Jurkat, Clone E6-1 (cell line): Measurements from ENCODE around the gene DTHD1.

ENCODE experiments used
- DNase-seq: peaks from one replicate; pipeline ENCODE4 v3.0.0-alpha.2; 2011; ENCODE audit warnings: low read depth, low spot score
- H3K4me3 ChIP-seq: 2 replicates; pipeline ENCODE4 v1.5.1; 2011; ENCODE audit warnings: mild to moderate bottlenecking, low read length, control low read depth, moderate library complexity

DTHD1 gene

GRCh38 chr4:36267486-36268268, 13.7 kb upstream of the DTHD1 start:
- no peak for DNase-seq
- no peak overlapping the region for H3K4me3 ChIP-seq

DNA sequence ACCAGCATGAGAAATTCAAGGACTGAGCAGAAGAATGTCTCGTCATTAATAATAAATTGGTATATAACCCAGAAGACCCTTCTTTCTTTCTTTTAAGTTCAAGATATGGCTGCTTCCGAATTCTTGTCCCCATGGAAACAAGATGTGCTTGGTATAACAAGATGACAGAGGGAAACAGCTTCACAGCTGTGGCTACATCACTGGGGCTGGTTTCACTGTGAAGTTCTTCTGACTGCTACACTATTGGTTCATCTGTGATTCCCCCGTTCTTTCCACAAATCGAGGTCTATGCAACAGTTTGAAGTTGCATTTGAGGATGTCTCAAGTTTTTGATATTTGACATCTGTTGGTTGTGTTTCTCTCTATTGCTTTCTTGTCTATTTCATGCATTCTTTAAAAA, 12.3 kb upstream of the DTHD1 start:
- peak; percentile 58 for DNase-seq
- H3K4me3 ChIP-seq: no peak overlapping the region

DNA sequence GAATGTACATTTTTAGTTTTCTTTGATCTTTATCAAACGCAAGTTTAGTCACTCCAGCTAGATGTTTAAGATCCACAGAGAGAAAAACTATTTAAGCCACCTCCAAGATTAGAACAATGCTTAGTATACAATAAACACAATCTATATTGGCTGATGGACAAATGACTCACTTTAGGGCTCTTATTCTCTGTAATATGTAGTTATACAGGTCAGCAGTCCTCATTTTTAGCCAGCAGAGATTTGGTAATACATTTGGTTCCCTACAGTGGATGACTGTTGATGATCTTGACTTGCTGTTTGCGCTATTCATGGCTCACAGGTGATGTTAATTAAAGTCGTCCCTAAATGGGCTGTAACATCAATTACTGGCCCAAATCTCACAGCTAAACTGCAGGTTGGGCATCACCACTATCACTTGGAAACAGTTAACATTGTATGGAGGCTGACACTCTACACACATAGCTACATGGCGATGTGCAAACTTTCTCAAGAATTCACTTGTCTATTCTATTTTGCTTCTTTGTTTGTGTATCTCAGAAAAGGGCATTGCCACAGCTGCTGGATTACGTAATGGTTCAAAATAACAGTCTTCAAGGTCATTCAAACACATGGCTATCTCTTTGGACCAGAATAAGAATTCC, 11.8 kb upstream of the DTHD1 start:
- DNase-seq: no peak
- H3K4me3 ChIP-seq: no peak overlapping the region

DNA sequence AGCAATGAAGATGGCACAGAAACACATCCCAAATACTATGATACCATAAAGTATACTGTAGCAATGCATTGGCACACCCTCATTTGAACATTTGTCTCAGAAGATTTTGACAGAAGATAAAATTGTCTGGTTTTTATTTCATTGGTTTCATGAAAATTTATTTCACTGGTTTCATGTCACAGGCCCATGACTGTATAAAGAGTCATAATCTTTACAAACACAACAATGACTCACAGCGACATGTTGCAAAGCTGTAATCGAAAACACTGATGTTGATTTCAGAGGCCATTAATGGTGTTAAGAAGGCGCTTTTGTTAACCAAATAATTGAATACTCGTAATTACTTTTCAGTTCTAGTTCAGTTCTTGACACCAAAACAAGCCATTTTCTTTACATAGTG, 8.1 kb upstream of the DTHD1 start:
- no peak for DNase-seq
- H3K4me3 ChIP-seq: no peak overlapping the region

DNA sequence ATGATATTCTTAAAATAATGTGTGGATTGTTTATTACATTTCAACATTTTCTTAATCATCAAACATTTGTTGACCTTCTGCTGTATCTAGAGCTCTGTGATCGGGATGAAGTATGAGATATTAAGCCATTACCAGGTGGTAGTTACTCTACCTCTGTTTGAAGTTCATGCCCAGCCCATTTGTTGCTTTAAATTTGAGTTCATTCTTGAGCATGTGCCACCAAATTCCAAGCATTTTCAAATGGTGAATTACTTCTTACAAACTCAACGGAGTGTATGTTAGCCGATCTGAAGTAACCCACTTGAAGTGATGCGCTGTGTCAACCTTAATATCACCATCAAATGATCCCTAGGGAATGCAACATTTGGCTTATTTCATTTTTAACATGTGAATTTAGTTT, 7.3 kb upstream of the DTHD1 start:
- no peak overlapping the region for H3K4me3 ChIP-seq
- no peak for DNase-seq

DNA sequence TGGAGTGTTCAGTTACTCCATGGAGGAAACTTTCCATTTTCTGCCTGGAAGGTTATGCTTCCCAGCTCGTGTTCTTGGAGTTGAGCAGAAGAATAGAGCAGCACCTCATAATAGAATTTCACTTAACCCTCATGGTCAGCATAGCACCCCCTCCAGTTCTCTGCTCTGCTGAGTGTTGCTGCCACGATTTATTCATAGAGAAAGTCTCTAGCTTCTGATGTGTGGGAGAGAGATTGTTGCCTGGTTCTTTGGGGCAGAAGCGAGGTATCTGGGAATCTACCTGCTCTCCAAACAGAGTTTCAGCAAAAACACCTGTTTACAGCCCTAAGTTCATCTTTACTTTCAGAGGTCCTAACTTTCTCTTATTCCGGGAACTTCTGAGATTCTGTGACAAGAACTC, 3.9 kb upstream of the DTHD1 start:
- no peak overlapping the region for H3K4me3 ChIP-seq
- DNase-seq: no peak

GRCh38 chr4:36278789-36279188, 2.6 kb upstream of the DTHD1 start:
- no peak overlapping the region for H3K4me3 ChIP-seq
- DNase-seq: no peak

DNA sequence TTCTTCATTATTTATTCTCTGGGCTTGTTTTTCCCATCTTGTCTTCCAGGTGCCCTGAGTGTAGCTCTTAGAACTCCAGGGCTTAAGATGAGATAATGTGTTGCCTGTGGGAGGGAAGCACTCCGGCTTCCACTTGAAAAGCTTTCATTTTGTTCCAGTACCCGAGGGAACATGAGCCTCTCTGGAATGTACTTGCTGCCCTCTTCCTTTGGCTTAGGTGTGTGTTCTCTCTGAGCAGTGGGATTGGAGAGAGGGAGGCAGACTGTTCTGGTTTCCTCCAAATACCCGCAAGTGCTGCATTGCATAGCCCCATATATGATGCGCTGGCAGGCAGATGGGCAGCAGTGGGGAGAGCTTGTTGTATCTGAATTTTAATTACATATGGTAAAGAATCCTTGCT, 861 bp upstream of the DTHD1 start:
- peak; percentile 76 for DNase-seq
- H3K4me3 ChIP-seq: no peak overlapping the region

DNA sequence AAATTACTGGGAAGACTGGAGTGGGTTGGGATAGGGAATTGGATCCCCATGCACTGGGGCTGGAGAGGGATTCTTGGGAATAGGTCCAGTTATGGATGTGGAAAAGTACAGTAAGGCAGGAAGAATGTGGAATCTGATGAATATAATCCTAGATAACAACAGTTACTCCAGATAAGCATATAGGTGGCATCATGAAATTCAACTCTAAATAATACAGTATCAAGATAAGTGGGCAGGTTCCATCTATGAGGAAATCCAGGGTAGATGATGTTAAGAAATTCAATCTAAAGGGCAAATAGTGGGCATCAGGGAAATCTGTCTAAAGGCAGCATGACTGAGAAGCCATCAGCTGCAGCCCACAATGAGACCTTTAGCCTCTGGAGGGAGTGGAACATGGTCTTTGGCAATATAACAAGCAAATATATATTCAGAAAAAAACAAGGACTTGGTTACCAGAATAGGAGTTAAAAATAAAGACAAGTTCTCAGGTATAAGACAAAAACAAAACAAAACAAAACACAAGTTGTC, 1.2 kb downstream of the DTHD1 start:
- no peak overlapping the region for H3K4me3 ChIP-seq
- DNase-seq: no peak

- no peak for DNase-seq
- H3K4me3 ChIP-seq: no peak overlapping the region
Measured at GRCh38 chr4:36283912-36284465, 2.6 kb downstream of the DTHD1 start.

GRCh38 chr4:36285784-36286480, 4.5 kb downstream of the DTHD1 start:
- DNase-seq: peak; percentile 73
- H3K4me3 ChIP-seq: no peak overlapping the region

DNA sequence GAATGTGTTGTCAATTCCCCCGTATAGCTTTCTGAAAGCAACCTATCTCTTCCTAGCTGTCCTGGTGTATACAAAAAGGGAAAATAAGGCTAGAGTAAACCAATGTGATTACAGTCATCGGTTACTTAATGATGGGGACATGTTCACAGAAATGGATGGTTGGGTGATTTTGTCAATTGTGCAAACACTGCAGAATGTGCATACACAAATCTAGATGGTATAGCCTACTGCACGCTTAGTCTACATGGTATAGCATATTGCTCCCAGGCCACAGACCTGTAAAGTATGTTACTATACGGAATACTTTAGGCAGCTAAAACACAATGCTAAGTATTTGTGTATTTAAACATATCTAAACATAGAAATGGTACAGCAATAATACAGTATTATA, 5.1 kb downstream of the DTHD1 start:
- no peak overlapping the region for H3K4me3 ChIP-seq
- DNase-seq: no peak

GRCh38 chr4:36288731-36289426, 7.5 kb downstream of the DTHD1 start:
- no peak overlapping the region for H3K4me3 ChIP-seq
- DNase-seq: no peak

DNA sequence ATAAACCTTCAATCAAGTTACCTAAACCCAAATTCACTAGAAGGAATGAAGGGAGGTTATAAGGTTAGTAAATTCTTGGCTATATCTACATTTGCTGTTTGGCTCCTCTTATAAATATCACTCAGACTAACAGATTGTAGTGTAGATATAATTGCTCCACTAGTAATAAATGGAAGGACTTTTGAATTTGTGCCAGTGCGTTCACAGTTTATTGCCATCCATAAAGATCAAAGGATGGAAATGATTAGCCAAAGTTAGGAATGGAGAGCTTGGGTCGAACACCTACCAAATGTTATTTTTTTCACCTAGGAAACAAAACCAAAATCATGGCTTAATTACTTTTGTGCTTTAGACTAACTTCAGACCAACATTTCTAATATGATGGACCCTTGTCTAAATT, 9.2 kb downstream of the DTHD1 start:
- DNase-seq: no peak
- H3K4me3 ChIP-seq: no peak overlapping the region

DNA sequence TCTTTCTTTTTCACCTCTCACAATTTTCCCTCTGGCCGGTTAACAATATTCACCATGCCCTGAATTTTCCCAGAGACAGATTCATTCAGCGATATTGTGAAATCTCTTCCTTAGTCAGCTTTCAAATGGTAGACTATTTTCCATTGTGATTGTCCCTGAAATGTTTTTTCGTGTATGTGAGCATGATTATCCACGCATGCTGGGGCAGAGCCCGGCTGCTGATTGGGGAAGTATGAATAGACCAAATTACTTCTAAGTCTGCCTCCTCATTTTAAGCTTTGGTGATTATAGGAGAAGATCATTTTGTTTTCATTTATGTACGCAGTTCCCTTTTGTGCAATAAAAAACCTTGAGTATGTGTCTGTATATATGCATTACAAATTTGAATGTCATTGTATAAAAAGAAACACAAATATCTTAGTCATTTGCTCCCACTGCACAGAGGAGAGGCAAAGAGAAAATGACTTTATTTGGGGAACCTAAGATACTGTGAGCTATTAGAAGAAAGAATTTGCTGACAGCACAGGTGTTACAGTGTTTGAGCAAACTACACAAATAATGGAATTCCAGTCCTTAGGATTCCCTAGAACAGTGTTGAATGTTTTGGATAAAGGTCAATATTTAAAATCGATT, 11.3 kb downstream of the DTHD1 start:
- H3K4me3 ChIP-seq: no peak overlapping the region
- DNase-seq: no peak

- DNase-seq: no peak
- no peak overlapping the region for H3K4me3 ChIP-seq
Measured at GRCh38 chr4:36301127-36301526, 19.7 kb downstream of the DTHD1 start.

DNA sequence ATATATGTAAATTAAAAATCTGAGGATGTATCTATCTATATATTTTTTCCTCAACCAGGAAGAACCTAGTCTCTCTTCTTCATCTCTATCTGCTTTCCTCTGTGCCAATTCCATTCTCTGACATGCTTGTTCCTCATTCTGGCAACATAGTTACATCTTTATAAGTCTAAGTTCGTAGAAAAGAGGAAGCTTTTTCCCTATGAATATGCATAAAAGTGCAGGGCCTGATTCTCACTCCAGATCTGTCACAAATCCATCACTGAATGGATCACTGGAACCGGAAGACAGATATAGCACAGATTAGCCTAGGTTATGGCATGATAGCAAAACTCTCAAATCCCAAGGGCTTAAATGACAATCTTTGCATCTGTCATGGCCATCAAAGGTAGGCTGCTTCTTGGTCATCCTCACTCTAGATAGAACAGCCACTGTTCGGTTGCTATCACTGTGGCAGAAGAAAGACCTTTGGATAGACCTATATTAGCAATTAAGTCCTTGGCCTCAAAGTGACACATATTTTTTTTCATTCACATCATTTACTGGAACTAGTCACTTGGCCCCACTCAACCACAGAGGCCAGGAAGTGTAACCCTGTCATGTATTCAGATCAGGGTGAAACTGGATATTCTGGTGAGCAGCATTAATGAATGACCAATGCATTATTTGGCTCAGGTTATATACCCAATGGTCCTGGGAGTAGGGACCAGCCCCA, 22.2 kb downstream of the DTHD1 start:
- no peak for DNase-seq
- no peak overlapping the region for H3K4me3 ChIP-seq

- DNase-seq: no peak
- H3K4me3 ChIP-seq: no peak overlapping the region
Measured at GRCh38 chr4:36304138-36304681, 22.8 kb downstream of the DTHD1 start.
